HG02642 (cell line): ENCODE measurements around the gene PRRT4.
A peak's percentile ranks its signal among the peaks of the same experiment; 100 is the strongest.

Source experiments
- ATAC-seq: cut with Tn5 transposase; IDR thresholded peaks from one replicate; pipeline ENCODE4 v1.9.1; 2021; ENCODE audit warnings: mild to moderate bottlenecking; ENCODE audit not compliant: unreplicated experiment, poor library complexity

The PRRT4 gene

DNA sequence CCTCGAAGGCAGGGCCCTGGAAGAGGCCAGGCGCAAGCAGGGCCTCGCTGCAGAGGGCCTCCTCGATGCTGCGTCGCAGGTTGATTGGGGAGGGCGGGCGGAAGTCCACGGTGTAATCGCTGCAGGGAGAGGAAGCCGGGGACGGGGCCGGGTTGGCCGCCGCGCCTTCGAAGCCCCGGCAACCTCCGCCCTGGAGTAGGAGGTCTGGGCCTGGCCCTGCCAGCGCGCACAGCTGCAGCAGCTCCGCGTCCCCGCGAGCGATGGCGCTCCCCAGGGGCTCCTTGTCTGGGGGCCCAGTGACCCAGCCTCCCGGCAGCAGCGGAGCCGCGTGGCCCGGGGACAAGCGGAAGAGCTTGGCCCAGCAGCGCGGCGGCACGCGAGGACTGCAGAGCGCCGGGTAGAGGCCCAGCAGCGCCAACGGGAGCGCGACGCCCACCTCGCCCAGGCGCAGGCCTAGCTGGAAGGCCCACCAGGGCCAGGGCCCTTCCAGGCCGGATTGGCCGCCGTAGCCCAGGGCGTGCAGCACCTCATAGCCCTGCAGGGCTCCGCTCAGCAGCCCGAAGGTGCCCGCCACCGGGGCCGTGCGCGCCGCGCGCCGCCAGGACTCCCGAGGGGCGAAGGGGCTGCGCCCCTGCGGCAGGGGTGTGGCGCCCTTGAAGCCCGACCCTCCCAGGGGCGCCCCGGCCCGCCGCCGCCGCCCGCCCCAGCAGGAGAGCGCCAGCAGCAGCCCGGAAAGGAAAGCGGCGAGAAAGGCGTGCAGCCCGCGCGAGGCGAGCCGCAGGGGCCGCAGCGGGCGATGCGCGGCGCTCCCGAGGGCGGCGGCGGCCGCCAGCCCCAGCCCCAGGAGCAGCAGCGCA lies 10.0 kb downstream of the PRRT4 start:
- ATAC-seq: no peak

DNA sequence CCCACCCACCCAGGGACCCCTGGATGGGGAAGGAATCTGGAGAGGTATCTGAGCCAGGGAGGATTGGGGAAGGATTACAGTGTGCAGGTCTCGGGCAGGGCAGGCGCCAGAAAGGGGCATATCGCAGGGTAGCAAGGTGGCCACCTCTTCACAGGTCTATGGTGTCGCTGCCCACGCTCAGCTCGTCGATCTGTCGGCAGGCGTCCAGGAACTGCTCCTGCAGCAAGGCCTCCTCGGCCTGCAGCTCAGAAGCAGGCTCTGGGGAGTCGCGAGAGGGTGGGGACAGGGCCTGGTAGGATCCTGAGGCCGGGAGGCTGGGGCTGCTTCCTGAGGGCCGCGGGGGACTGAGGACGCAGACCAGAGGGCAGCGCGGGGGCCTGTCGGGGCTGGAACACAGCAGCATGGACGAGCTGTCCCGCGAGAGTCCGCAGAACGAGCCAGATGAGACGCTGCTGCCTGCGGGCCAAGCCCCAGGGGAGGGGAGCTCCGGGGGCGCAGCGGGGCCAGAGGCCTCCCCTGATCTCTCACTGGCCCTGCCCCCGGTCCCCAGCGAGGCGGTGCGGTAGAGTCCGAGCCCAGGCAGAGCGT lies 10.7 kb downstream of the PRRT4 start:
- ATAC-seq: no peak

DNA sequence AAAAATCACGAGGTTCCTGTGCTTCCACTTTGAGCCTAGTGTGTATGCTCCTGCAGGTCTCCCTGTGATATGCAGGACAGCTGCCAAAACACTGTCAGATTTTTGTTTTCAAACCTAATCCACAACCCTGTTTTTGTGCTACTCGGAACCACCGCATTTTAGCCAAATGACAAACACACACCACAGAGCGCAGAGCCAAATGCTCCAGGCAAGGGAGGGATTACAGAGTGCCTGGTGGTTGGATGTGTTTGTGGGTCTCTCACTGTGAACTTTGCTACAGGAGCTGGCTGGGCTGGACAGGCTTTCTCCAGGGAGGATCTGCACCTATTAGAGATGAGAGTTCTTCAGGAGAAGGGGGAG lies 12.0 kb downstream of the PRRT4 start:
- ATAC-seq: no peak

DNA sequence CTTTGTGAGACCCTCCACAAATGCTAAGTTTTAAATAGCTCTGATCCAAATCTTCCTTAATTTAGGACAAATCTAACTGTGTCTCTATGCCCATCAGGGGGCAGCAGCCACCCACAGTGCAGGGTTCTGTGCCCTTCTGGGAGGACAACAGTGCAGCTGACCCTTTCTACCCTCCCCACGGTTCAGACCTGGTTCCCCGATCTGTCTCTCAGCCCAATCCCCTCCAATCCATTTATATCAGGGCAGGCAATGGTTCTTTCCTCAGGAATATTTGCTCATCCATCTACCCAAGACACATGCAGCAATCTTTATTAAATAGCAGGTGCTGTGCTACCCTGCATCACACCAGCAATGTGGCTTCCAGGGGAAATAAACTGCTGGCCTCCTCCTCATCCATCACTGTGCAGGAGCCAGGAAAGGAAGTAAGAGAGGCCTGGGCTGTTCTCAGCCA lies 13.8 kb downstream of the PRRT4 start:
- ATAC-seq: no peak

DNA sequence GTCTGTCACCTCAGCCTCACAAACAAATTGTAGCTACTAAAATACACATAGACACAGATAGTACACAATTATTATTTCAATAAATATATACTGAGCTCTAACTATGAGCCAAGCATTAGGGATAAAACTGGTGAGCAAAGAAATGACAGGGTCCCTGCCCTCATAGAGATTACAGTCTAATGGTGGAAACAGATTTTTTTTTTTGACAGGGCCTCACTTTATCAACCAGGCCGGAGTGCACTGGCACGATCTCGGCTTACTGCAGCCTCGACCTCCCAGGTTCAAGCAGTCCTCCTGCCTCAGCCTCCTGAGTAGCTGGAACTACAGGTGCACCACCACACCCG lies 17.1 kb downstream of the PRRT4 start:
- ATAC-seq: no peak

DNA sequence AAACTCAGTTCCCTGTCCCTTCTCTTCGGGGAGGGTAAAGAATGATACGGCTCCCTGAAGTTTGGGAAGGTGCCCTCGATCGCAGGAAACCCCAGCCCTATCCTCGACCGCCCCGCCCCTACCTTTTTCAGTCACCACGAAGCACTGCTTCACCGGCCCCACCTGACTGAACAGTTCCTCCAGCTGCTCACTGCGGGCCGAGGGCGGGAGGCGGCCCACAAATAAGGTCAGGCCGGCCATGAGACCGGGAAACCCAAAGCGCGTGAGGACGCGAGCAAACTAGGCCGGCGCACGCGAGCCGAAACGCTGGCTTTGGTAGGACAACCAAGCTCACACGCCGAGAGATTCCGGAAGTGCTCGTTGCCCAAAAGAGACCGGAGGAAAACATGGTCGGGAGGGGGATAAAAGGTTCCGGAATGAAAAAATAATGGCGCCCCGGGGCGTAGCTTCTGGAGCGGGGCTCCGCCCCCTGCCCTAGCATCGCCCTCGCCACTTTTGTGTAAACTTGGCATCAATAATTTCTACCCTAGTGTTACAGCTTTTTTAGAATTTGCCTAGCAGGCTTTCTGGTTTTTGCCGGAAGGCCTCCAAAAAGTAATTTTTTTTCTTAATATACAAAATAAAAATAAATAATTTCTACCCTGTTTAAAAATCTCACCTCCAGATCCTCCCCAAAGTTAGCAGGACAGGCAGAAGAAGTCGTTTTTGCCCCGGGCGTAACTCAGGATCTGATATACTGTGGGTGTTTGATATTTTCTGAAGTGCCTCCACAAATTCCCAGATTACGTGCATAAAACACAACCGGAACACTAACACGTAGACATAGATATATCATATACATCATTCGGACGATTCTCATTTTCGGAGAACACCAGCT lies 17.7 kb downstream of the PRRT4 start, which contains the start of gene RBM28:
Gene RBM28, minus strand, starts transcription at position 355 of the 877 bp plus-strand sequence. Its CDS starts 115 bp downstream, at position 240.
- ATAC-seq: peak; percentile 93

DNA sequence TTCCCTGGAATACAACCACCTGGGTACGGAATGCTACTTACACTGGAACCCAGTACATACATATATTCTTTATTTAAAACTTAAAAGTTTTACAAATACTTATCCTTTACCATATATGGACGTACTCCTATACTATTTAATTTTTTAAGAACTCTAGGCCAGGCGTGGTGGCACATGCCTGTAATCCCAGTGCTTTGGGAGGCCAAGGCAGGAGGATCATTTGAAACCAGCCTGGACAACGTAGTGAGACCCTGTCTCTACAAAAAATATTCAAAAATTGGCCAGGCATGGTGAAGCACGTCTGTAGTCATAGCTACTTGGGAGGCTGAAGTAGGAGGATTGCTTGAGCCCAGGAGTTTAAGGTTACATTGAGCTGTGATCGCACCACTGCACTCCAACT lies 19.8 kb downstream of the PRRT4 start:
- no peak for ATAC-seq

DNA sequence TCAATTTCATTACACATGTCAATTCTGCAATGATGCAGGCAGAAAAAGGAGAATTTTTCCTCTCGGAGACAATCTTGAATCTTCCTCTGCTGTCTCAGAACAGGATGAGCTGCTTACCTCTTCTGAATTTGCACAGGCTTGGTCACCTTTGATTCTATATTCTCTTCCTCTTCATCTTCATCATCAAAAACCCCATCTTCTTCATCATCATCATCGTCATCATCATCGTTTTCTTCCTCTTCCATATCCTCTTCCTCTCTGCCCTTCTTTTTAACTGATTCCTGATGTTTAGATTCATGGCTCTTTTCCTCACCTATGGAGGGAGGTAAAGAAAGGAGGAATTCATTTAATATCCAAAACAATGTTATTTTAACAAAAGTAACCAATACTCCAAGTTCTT lies 25.8 kb downstream of the PRRT4 start:
- no peak for ATAC-seq

DNA sequence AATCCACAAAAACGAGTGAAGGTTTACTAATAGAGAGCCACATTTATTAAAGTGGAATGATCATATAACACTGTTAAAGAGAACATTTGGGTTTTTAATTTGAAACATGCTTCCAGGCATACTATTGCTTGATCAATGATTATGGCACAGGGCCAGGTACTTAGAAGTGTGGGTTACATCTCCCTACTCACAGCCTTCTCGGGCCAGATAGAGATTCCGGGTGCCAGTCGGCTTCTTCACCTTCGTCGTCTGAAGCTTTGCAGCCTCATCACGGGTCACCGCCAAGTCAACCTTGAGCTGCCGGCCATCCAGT lies 37.2 kb downstream of the PRRT4 start:
- ATAC-seq: no peak

DNA sequence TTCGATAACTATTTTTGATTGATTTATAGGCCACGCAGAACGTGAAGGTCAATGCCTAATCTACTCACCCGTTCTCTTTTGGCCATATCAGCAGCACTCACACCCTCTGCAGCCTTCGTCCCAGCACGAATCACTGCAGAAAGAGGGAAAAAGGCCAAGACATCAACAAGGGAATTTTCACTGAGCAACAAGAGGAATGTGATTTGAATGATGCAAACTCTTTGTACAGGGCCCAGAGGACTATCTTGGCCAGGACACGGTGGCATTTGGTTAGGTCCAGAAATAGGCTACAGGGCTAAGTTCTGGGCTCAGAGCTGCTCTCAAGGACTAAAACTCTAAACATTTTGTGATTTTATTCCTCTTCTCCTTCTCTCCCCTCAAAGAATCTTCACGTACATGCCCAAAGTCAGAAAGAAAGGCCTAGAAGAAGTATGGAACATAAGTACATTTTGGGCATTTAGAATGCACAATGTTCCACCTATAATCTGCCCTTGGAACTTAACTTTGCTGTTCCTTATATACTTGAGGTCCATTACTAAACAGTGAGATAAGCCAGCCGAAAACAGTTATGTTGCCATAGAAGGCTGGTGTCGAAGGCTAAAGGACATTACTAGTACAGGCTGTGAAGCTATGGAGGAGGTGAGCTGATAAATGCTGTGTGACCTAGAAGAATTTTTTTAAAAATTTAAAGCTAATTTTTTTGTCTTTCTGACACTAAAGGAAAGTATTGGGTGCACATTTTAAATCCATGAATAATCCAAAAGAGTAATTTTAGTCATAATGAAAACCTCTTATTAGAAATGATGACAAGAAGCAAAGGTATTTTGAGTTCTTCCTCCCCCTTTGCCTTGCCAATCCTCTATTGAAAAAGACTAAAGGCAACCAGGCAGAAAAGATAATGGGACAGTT lies 37.8 kb downstream of the PRRT4 start:
- ATAC-seq: no peak

DNA sequence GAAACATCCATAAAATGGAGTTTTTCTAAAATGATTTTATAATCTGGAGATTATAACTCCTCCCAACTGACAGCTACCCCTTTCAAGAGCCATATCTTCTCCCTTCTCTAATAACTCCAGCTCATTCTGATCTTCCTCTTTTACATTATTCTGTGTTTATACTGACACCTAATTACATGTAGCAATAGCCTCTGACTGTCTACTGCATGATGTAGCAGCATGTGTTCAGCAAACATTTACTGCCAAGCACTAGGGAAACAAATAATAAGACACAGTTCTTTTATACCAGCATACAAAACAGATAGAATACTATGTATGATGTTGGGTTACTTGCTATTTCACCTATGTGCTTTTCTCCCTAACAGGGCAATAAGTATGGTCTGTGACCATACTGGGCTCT lies 38.5 kb downstream of the PRRT4 start:
- no peak for ATAC-seq

DNA sequence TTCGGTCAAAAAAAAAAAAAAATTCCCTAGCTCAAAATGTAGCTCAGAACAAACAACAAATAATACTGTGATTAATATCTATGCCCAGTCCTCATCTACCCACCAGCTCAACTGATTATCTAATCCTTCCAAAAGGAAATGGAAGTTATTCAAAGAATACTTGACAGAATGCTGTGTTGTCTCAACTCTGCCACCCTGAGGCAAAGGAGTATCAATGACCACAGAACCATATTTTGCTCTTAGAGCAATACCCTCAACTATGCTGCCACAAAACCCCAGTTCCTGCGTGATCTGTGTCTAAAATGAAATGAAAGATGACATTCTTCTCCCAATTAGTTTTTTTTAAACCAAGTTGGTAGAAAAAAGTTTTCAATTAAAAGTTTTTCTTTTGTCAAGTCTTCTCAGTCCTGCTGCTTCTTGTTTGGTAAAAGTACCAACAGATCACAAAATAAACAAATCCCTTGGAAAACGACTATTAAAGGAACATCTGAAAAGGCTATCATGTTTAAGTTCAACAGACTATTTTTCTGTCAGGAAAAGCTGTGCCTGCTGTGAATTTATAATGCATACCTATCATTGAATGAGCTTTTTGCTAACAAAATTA lies 39.3 kb downstream of the PRRT4 start:
- no peak for ATAC-seq

DNA sequence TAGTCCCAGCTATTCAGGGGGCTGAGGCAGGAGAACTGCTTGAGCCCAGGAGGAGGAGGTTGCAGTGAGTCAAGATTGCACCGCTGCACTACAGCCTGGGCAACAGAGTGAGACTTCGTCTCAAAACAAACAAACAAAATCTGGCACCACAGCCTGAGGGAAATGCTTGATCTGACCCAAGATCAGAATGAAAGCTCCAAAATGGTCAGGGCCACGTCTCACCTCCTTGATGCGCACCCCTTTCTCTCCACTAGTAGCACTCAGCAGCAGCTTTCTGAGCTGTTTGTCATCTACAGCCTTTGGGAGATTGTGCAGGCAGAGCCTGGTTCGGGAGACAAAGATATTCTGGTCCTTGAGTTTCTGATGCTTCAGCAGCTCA lies 40.5 kb downstream of the PRRT4 start:
- ATAC-seq: no peak

DNA sequence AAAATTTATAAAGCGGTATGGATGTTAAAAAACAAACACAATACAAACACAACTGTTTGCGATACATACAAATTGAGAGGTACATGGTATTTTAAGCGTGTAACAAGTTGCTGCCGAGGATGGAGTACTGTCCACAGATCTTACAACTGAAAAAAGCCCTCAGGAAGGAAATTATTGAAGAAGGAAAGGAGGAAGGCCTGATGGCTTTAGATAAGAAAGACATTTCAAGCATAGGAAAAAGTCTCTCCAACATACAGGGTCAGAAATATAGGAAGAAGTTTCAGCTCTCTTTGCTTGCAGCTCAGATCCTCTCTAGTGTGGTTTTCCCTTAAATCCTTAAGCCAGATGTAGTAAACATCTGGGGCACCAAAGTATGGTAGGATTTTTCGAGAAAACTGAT lies 42.8 kb downstream of the PRRT4 start:
- no peak for ATAC-seq

DNA sequence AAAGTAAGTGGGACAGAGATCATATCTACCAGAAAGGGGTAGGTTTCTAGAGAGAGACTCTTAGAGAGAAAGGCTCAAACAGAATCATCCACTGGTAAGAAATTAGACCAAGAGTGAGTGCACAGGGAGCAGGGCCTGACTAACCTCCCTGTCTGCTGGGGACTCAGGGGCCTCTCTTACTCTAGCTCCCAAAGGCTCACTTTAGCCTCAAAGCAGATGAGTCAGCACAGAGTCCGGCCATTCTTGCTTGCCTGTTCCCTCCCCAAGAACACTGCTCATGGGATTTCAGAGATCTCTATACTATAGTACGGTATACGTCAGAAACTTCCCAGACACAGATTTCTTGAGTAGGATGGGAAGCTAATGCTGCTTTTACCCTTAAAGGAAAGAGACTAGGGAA lies 50.5 kb downstream of the PRRT4 start:
- ATAC-seq: no peak

DNA sequence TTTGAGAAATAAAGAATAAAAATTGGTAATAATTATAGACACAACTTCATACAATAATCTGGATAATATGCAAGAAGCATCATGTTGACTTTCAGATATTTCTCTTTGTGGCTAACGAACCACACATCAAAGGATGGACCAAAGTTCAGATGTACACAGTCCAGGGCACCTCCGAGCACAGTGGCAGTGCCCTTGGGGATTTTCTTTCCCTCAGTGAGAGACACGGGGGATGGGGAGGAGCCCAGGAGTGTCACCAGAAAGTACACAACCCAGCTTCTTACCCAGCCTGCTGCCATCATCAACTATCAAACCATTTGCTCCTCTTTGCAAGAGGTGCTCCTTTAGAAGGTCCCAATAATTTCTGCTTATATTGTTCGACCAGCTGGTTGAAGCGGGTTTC lies 51.0 kb downstream of the PRRT4 start:
- ATAC-seq: no peak

DNA sequence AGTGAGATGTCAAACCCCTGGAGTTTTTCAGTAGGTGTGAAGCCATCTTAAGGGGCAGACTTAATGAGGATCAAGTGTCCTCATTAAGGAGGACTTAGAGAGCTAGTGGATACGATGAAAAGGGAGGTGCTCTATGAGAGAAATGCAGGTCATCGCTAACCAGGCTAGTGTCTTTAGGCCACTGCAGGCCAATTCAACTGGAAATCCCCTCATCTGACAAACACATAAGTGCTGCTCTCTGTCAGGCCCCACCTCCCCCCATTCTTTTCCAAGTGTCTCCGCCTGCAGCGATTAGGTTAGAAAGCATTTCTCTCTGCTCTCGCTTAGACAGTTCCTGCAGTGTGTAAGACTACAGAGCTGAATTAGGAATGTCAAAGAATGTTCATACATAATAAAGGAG lies 51.5 kb downstream of the PRRT4 start:
- ATAC-seq: no peak

DNA sequence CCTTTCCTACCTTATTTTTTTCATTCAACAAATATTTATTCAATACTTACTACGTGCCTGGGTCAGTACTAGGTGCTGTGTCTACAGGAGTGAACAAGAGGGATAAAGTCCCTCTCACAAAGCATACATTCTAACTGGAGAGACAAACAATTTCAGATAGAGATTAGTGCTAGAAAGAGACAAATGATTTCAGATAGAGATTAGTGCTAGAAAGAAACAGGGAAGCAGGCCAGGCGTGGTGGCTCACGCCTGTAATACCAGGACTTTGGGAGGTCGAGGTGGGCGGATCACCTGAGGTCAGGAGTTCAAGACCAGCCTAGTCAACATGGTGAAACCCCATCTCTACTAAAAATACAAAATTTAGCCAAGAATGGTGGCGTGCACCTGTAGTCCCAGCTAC lies 52.4 kb downstream of the PRRT4 start:
- no peak for ATAC-seq

DNA sequence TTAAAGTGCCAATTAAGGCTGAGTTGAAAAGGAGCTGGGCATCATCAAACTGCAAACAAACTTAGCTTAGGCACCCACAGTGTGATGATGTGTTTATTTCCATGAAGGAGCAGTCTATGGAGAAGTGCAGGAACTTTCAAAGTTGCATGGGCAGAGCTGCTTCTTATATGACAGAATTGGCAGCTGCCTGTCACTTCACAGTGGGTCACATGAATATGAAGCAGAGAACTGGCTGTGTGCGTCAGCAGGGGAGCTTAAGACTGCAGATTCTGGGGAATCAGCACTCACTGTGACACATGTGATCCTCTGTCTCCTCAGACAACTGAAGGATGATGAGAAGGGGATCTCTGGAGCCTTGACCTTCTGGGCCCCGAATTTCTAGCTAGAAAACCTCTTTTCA lies 54.4 kb downstream of the PRRT4 start:
- ATAC-seq: no peak

DNA sequence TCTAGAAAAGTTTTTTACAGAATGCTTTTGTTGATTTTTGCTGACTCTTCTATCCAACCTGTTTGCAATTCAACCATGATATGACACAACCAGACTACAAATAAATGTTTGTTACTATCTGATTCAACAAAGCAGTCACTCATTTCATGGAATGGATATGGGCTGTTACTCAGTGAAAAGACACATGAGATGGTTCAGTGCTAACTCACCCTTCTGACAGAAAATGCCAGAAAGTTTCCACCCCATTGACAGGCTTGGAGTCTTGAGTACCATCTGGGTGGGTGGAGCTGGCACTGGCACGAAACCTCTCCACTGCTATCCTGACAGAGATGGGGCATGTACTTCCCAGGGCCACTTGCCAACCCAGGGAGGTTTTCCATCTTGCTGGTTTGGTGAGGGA lies 57.3 kb downstream of the PRRT4 start:
- no peak for ATAC-seq
